MCF 10A (cell line): ENCODE results near the gene IVL. TPM values are rescaled to one million over a fixed set of nuclear protein-coding genes. Genes with fewer than 3 reads are reported as not detected.

Experiments
- BruUV-seq: library from RNA; stranded (reverse); fragments of 400-500 nt; replicated peaks from 2 replicates; lab custom pipeline; 2021; lab: Mats Ljungman, UMichigan
- CTCF ChIA-PET: fragments of 300-600 bp; sonication (Branson Sonifier 250); formaldehyde crosslinking; extraction: SDS; loops from one replicate; lab custom pipeline; 2021; ENCODE audit warnings: antibody characterized with exemption, inconsistent platforms; lab: Yijun Ruan, JAX
- POLR2A ChIA-PET: fragments of 300-600, 350-650 bp; sonication (Branson Sonifier 250); formaldehyde crosslinking; extraction: SDS; loops from one replicate; lab custom pipeline; 2020; ENCODE audit warnings: antibody characterized with exemption, inconsistent platforms; lab: Yijun Ruan, JAX
- DNase-seq: peaks from one replicate; pipeline ENCODE4 v3.0.0-alpha.2; 2018; ENCODE audit not compliant: unreplicated experiment
- H3K27ac Mint-ChIP-seq: one replicate; pipeline ENCODE4 v1.8.0; 2022; ENCODE audit warnings: mild to moderate bottlenecking, low read depth, mixed read lengths; ENCODE audit not compliant: unreplicated experiment
- H3K27me3 Mint-ChIP-seq: one replicate; pipeline ENCODE4 v1.8.0; 2022; ENCODE audit warnings: mixed read lengths; ENCODE audit not compliant: insufficient read depth, unreplicated experiment
- H3K36me3 Mint-ChIP-seq: one replicate; pipeline ENCODE4 v1.8.0; 2022; ENCODE audit warnings: mild to moderate bottlenecking, moderate library complexity, mixed read lengths; ENCODE audit not compliant: insufficient read depth, unreplicated experiment
- H3K4me1 Mint-ChIP-seq: one replicate; pipeline ENCODE4 v1.8.0; 2022; ENCODE audit warnings: mixed read lengths; ENCODE audit not compliant: insufficient read depth, unreplicated experiment
- H3K4me3 Mint-ChIP-seq: one replicate; pipeline ENCODE4 v1.8.0; 2022; ENCODE audit warnings: mild to moderate bottlenecking, moderate library complexity, mixed read lengths; ENCODE audit not compliant: unreplicated experiment
- H3K9me3 Mint-ChIP-seq: one replicate; pipeline ENCODE4 v1.8.0; 2022; ENCODE audit warnings: mixed read lengths; ENCODE audit not compliant: unreplicated experiment
- intact Hi-C: fragments of 100-400 bp; cut with micrococcal nuclease; formaldehyde crosslinking; loops from 2 replicates; pipeline ENCODE4 v1.14.1; 2022
- total RNA-seq: library from RNA; stranded (reverse); gene quantifications from 2 replicates; pipeline ENCODE4 v1.2.3, GENCODE V29; 2022
- TF ChIP-seq, protein P1 (sequence below): fragments of 200-600 bp; IDR thresholded peaks from one replicate; pipeline ENCODE4 v1.8.0; 2022; ENCODE audit warnings: antibody characterized with exemption, mild to moderate bottlenecking; ENCODE audit not compliant: unreplicated experiment

Gene IVL
- total RNA-seq, 1 experiment from 2014 or later = 0.33 TPM

GRCh38 chr1:152861374-152861773, 47.0 kb upstream of the IVL start:
- no TSS peak for BruUV-seq
- Mint-ChIP-seq H3K27ac (no peak overlapping the region), H3K27me3 (no peaks in the 10 kb centered on the region), H3K4me3 (no peak overlapping the region), H3K4me1 (no peaks in the 10 kb centered on the region), H3K9me3 (no peaks in the 10 kb centered on the region), H3K36me3 (no peaks in the 10 kb centered on the region)
- CTCF ChIA-PET = interaction anchor here (1.0 to 12.2 kb wide), 5 partner anchors 10 to 366 kb away, joined by 3 to 100 read pairs (median 4); no protein-coding TSS in a partner anchor
- intact Hi-C loops = no loop called here
- DNase-seq = no peak
- TF ChIP-seq, protein P1, sequence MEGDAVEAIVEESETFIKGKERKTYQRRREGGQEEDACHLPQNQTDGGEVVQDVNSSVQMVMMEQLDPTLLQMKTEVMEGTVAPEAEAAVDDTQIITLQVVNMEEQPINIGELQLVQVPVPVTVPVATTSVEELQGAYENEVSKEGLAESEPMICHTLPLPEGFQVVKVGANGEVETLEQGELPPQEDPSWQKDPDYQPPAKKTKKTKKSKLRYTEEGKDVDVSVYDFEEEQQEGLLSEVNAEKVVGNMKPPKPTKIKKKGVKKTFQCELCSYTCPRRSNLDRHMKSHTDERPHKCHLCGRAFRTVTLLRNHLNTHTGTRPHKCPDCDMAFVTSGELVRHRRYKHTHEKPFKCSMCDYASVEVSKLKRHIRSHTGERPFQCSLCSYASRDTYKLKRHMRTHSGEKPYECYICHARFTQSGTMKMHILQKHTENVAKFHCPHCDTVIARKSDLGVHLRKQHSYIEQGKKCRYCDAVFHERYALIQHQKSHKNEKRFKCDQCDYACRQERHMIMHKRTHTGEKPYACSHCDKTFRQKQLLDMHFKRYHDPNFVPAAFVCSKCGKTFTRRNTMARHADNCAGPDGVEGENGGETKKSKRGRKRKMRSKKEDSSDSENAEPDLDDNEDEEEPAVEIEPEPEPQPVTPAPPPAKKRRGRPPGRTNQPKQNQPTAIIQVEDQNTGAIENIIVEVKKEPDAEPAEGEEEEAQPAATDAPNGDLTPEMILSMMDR = no peak
- POLR2A ChIA-PET = no interaction called here

DNA sequence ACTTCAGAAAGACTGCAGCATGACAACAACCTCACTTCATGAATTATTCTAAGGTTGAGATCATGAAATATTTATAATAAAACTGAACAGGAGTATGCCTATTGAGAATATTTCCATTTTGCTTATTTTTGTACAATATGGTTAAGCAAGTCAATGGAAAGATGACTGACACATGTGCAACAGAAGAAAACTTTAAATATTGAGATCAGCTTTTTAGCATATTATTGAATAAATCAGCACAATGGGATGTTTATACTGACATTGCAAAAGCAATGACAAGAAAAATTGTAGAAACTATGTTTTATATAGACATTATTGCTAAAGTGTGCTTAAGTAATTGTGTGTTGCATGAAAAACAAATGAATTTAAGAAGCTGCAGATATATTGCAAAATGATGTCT, 43.9 kb upstream of the IVL start:
- intact Hi-C loops = no loop called here
- TF ChIP-seq, protein P1 = no peak
- H3K27ac Mint-ChIP-seq = no peak overlapping the region
- CTCF ChIA-PET = interaction anchor here (0.5 to 4.3 kb wide), 9 partner anchors 14 to 331 kb away, joined by 3 to 40 read pairs (median 7); partner anchors contain the start of gene SMCP
- H3K36me3 Mint-ChIP-seq = no peaks in the 10 kb centered on the region
- no peaks in the 10 kb centered on the region for H3K9me3 Mint-ChIP-seq
- POLR2A ChIA-PET = interaction anchor here (0.6 kb wide), 1 partner anchor 10 kb away, joined by 3 read pairs; no protein-coding TSS in a partner anchor
- H3K27me3 Mint-ChIP-seq = no peaks in the 10 kb centered on the region
- no peak overlapping the region for H3K4me3 Mint-ChIP-seq
- H3K4me1 Mint-ChIP-seq = no peaks in the 10 kb centered on the region
- DNase-seq = no peak
- BruUV-seq = no TSS peak

DNA sequence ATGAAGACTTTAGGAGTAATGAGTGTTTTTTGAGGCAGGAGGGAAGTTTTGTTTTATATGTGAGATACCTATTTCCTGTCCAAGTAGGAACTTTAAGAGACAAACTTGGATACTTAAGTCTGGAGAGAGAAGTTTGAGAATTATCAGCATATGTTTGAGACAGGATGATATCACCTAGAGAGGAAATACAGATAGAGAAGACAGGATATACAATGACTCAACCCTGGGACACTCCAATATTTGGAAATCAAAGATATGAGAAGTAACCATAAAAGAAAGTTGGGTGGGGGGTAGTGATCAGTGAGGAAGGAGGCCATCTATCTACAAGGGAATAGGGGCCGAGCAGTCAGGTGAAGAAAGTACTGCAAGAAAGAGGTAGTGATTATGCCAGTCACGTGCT, 42.0 kb upstream of the IVL start:
- no peak for DNase-seq
- no TSS peak for BruUV-seq
- POLR2A ChIA-PET = no interaction called here
- no peak overlapping the region for H3K4me3 Mint-ChIP-seq
- H3K36me3 Mint-ChIP-seq = no peaks in the 10 kb centered on the region
- H3K27me3 Mint-ChIP-seq = no peaks in the 10 kb centered on the region
- peaks cover 3% of the 10 kb centered on the region for H3K4me1 Mint-ChIP-seq
- H3K27ac Mint-ChIP-seq = no peak overlapping the region
- H3K9me3 Mint-ChIP-seq = no peaks in the 10 kb centered on the region
- TF ChIP-seq, protein P1 = no peak
- CTCF ChIA-PET = interaction anchor here (0.9 to 4.3 kb wide), 4 partner anchors 60 to 326 kb away, joined by 4 to 40 read pairs (median 16); no protein-coding TSS in a partner anchor
- intact Hi-C loops = no loop called here

DNA sequence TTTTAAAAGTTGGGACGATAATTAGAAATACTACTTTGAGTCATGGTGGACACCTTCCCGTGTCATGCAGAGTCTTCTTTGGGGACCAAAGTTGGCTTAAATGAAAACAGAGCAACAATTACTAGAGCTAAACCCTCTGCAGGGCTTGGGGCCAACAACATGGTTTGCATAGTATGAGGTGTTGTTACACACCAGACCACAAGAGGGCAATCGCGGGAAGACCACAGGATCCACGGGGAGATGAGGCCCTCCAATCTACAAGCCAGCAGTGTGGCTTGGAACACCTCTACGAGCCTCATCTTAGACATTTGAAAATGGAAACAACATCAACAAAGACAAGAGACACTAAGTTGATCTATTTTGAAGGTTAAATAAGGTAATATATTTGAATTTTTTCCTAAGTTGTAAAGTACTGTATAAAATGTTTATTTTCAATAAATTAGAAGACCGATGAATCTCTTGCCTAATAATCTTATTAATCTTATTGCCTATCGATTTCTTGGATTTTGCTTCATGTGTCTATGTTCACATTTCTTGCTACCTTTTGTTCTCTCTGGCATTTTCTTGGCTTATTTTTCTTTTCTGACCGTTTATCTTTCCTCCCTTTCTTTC, 38.4 kb upstream of the IVL start:
- Mint-ChIP-seq H3K4me1 (peaks cover 20% of the 10 kb centered on the region), H3K36me3 (no peaks in the 10 kb centered on the region), H3K27me3 (no peaks in the 10 kb centered on the region), H3K4me3 (no peak overlapping the region), H3K9me3 (no peaks in the 10 kb centered on the region), H3K27ac (no peak overlapping the region)
- DNase-seq = peak; percentile 91
- no TSS peak for BruUV-seq
- ChIA-PET CTCF (interaction anchor here (0.6 to 13.2 kb wide), 75 partner anchors 9 to 760 kb away, joined by 3 to 479 read pairs (median 7); partner anchors contain the start of genes IVL, LCE1B, LCE1C and LCE1E), POLR2A (interaction anchor here (0.5 to 1.6 kb wide), 12 partner anchors 15 to 323 kb away, joined by 3 to 8 read pairs (median 3); no protein-coding TSS in a partner anchor)
- intact Hi-C loops = loop anchor here (10.0 kb wide), 1 partner anchor 415 kb away; no protein-coding TSS in a partner anchor
- TF ChIP-seq, protein P1 = peak; percentile 95
